B cell (primary cell): ENCODE results near the gene SLC25A21.

Experiments
- CTCF ChIP-seq: fragments of 200-600 bp; IDR thresholded peaks from one replicate; pipeline ENCODE4 v1.8.0; 2022; ENCODE audit warnings: antibody characterized with exemption, mild to moderate bottlenecking
- EZH2 ChIP-seq: IDR thresholded peaks from 2 replicates; pipeline ENCODE4 v1.6.1; 2012; ENCODE audit warnings: borderline replicate concordance, low read depth, mild to moderate bottlenecking, moderate library complexity, low read length; ENCODE audit not compliant: insufficient read depth, poor library complexity, severe bottlenecking

- peak; percentile 55 for TF ChIP-seq CTCF
- no peak for TF ChIP-seq EZH2
Observed at GRCh38 chr14:36942522-36943245, 229.7 kb downstream of the SLC25A21 start.
